Stomach smooth muscle (tissue), 2 donors: ENCODE results near the gene EPX.

Experiments
- H3K27ac ChIP-seq: one replicate; pipeline ENCODE4 v1.7.0; 2013; ENCODE audit warnings: mild to moderate bottlenecking, low read length, inconsistent platforms
- H3K27me3 ChIP-seq, 2 donors: one replicate each; pipeline ENCODE4 v1.7.0; 2013; ENCODE audit warnings: low read length in 2 of 2; ENCODE audit not compliant: insufficient read depth in 2 of 2, control insufficient read depth in 1 of 2
- H3K36me3 ChIP-seq, 2 donors: one replicate each; pipeline ENCODE4 v1.7.0; 2013; ENCODE audit warnings: low read length in 2 of 2; ENCODE audit not compliant: control insufficient read depth in 2 of 2, insufficient read depth in 2 of 2
- H3K4me1 ChIP-seq: one replicate; pipeline ENCODE4 v1.7.0; 2013; ENCODE audit warnings: low read length; ENCODE audit not compliant: control insufficient read depth, insufficient read depth
- H3K4me3 ChIP-seq, 2 donors: one replicate each; pipeline ENCODE4 v1.7.0; 2013; ENCODE audit warnings: low read length in 2 of 2
- H3K9ac ChIP-seq, 2 donors: one replicate each; pipeline ENCODE4 v1.7.0; 2013; ENCODE audit warnings: low read length in 2 of 2, mild to moderate bottlenecking in 1 of 2
- H3K9me3 ChIP-seq, 2 donors: one replicate each; pipeline ENCODE4 v1.7.0; 2013; ENCODE audit warnings: low read length in 2 of 2; ENCODE audit not compliant: control insufficient read depth in 2 of 2
- donor health status: healthy.
- donor health status: Pancreatic carcinoma.

EPX gene

GRCh38 chr17:58239987-58240386 is 47.5 kb downstream of the EPX start:
- Histone ChIP-seq H3K9ac (no peak overlapping the region), H3K9me3 (no peaks in the 10 kb centered on the region), H3K4me1 (no peaks in the 10 kb centered on the region), H3K27ac (no peak overlapping the region), H3K4me3 (no peak overlapping the region), H3K36me3 (no peaks in the 10 kb centered on the region), H3K27me3 (peaks cover 15 to 25% of the 10 kb centered on the region in 2 donors)

GRCh38 chr17:58242171-58242784 is 49.8 kb downstream of the EPX start:
- H3K27ac ChIP-seq = no peak overlapping the region
- H3K9me3 ChIP-seq = no peaks in the 10 kb centered on the region
- peaks cover 10 to 23% of the 10 kb centered on the region in 2 donors for H3K27me3 ChIP-seq
- no peaks in the 10 kb centered on the region for H3K4me1 ChIP-seq
- no peaks in the 10 kb centered on the region for H3K36me3 ChIP-seq
- no peak overlapping the region for H3K9ac ChIP-seq
- H3K4me3 ChIP-seq = no peak overlapping the region

GRCh38 chr17:58244963-58245362 is 52.4 kb downstream of the EPX start:
- Histone ChIP-seq H3K27me3 (peaks cover 18 to 32% of the 10 kb centered on the region in 2 donors), H3K27ac (no peak overlapping the region), H3K36me3 (no peaks in the 10 kb centered on the region), H3K4me1 (peaks cover 6% of the 10 kb centered on the region), H3K4me3 (no peak overlapping the region), H3K9ac (no peak overlapping the region), H3K9me3 (no peaks in the 10 kb centered on the region)

- H3K9me3 ChIP-seq = no peaks in the 10 kb centered on the region
- H3K4me3 ChIP-seq = no peak overlapping the region
- H3K27ac ChIP-seq = no peak overlapping the region
- no peaks in the 10 kb centered on the region for H3K36me3 ChIP-seq
- no peak overlapping the region for H3K9ac ChIP-seq
- H3K4me1 ChIP-seq = peaks cover 6% of the 10 kb centered on the region
- H3K27me3 ChIP-seq = peaks cover 18 to 34% of the 10 kb centered on the region in 2 donors
Measured at GRCh38 chr17:58245428-58246103, 53.0 kb downstream of the EPX start.

GRCh38 chr17:58246104-58246740 is 53.7 kb downstream of the EPX start:
- H3K27me3 ChIP-seq = peaks cover 18 to 37% of the 10 kb centered on the region in 2 donors
- H3K36me3 ChIP-seq = no peaks in the 10 kb centered on the region
- H3K9ac ChIP-seq = no peak overlapping the region
- H3K4me1 ChIP-seq = peaks cover 6% of the 10 kb centered on the region
- no peak overlapping the region for H3K4me3 ChIP-seq
- no peaks in the 10 kb centered on the region for H3K9me3 ChIP-seq
- no peak overlapping the region for H3K27ac ChIP-seq

GRCh38 chr17:58246781-58247180 is 54.3 kb downstream of the EPX start:
- Histone ChIP-seq H3K4me3 (no peak overlapping the region), H3K27me3 (peaks cover 18 to 36% of the 10 kb centered on the region in 2 donors), H3K4me1 (peaks cover 6% of the 10 kb centered on the region), H3K27ac (no peak overlapping the region), H3K9me3 (no peaks in the 10 kb centered on the region), H3K9ac (no peak overlapping the region), H3K36me3 (no peaks in the 10 kb centered on the region)

GRCh38 chr17:58247511-58248363 is 55.2 kb downstream of the EPX start:
- no peaks in the 10 kb centered on the region for H3K9me3 ChIP-seq
- H3K36me3 ChIP-seq = no peaks in the 10 kb centered on the region
- peaks cover 6% of the 10 kb centered on the region for H3K4me1 ChIP-seq
- H3K27me3 ChIP-seq = peaks cover 16 to 32% of the 10 kb centered on the region in 2 donors
- no peak overlapping the region for H3K4me3 ChIP-seq
- H3K27ac ChIP-seq = no peak overlapping the region
- no peak overlapping the region for H3K9ac ChIP-seq

GRCh38 chr17:58248955-58249269 is 56.4 kb downstream of the EPX start:
- Histone ChIP-seq H3K4me3 (peak overlapping the region in 1 of 2 donors; percentile 76), H3K27ac (no peak overlapping the region), H3K9me3 (no peaks in the 10 kb centered on the region), H3K4me1 (peaks cover 6% of the 10 kb centered on the region), H3K36me3 (no peaks in the 10 kb centered on the region), H3K9ac (no peak overlapping the region), H3K27me3 (peaks cover 13 to 31% of the 10 kb centered on the region in 2 donors)

GRCh38 chr17:58249270-58250133 is 57.0 kb downstream of the EPX start:
- Histone ChIP-seq H3K9me3 (no peaks in the 10 kb centered on the region), H3K9ac (no peak overlapping the region), H3K27ac (no peak overlapping the region), H3K4me1 (peaks cover 6% of the 10 kb centered on the region), H3K4me3 (peak overlapping the region; percentile 54 to 76), H3K27me3 (peaks cover 16 to 32% of the 10 kb centered on the region in 2 donors), H3K36me3 (no peaks in the 10 kb centered on the region)
